Measurements from ENCODE around the gene DCK. TPM values are rescaled to one million over a fixed set of nuclear protein-coding genes. Genes with fewer than 3 reads are reported as not detected.
"Not testable (repeated sequence)": the region's sequence is repeated elsewhere in the genome, so short reads cannot be mapped to it uniquely, and the experiment has no call there.

Gene DCK
- total and polyA plus RNA-seq, 4 donors = 5.3 to 24.3 (median 12.3) TPM

GRCh38 chr4:71052034-71052433, 58.6 kb downstream of the DCK start:
- Histone ChIP-seq H3K9me3 (ENCODE audit: control insufficient read depth in 4 of 4, insufficient read depth in 3 of 4, low read length in 3 of 4) (peaks cover 0 to 3% (median 0%) of the 10 kb centered on the region in 4 donors), H3K4me3 (no peak overlapping the region), H3K9ac (ENCODE audit: insufficient read depth in 1 of 2, low read length in 2 of 2) (no peak overlapping the region), H3K36me3 (ENCODE audit: control insufficient read depth in 4 of 4, insufficient read depth in 4 of 4, low read length in 4 of 4) (no peaks in the 10 kb centered on the region), H3K4me1 (ENCODE audit: control insufficient read depth in 5 of 5, insufficient read depth in 5 of 5, low read length in 5 of 5) (no peaks in the 10 kb centered on the region), H3K27ac (ENCODE audit: low read depth in 1 of 2, low read length in 1 of 2) (no peak overlapping the region), H3K27me3 (ENCODE audit: control insufficient read depth in 3 of 3, insufficient read depth in 3 of 3, low read length in 2 of 3) (no peaks in the 10 kb centered on the region)
- no peak for TF ChIP-seq CTCF (IDR thresholded peaks at IDR 0.05; ENCODE audit: control extremely low read depth, extremely low read depth)
- no peak for DNase-seq
- ATAC-seq (ENCODE audit: insufficient read depth, low FRiP score) = no peak
- WGBS, 2 donors = 82 to 86% methylated on average over 7 of the region's 7 CpGs

DNA sequence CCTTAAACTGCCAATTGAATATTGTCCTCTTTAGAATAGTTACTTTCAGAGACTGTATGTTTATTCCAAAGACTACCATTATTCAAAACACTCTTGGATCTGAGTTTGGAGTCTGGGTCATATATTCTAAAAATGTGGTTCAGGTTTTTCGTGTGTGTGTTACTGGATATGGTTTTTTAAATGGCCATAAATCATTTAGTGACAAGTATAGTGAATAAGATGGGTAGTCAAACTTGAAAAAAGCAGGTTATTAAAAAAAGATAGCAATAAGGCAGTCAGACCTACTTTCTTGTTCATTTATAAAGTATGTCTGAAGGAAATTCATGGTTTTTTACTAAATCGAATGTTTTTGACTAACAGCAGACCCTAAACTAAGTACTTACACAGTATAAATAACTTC, 59.3 kb downstream of the DCK start:
- Histone ChIP-seq H3K36me3 (ENCODE audit: control insufficient read depth in 4 of 4, insufficient read depth in 4 of 4, low read length in 4 of 4) (no peaks in the 10 kb centered on the region), H3K9ac (ENCODE audit: insufficient read depth in 1 of 2, low read length in 2 of 2) (no peak overlapping the region), H3K4me1 (ENCODE audit: control insufficient read depth in 5 of 5, insufficient read depth in 5 of 5, low read length in 5 of 5) (no peaks in the 10 kb centered on the region), H3K27me3 (ENCODE audit: control insufficient read depth in 3 of 3, insufficient read depth in 3 of 3, low read length in 2 of 3) (no peaks in the 10 kb centered on the region), H3K27ac (ENCODE audit: low read depth in 1 of 2, low read length in 1 of 2) (no peak overlapping the region), H3K4me3 (no peak overlapping the region), H3K9me3 (ENCODE audit: control insufficient read depth in 4 of 4, insufficient read depth in 3 of 4, low read length in 3 of 4) (peaks cover 0 to 3% (median 0%) of the 10 kb centered on the region in 4 donors)
- no peak for DNase-seq
- no peak for ATAC-seq (ENCODE audit: insufficient read depth, low FRiP score)
- no peak for TF ChIP-seq CTCF (IDR thresholded peaks at IDR 0.05; ENCODE audit: control extremely low read depth, extremely low read depth)
- WGBS, 2 donors = 66 to 74% methylated on average over 2 of the region's 2 CpGs

GRCh38 chr4:71053613-71054012, 60.2 kb downstream of the DCK start:
- not testable (repeated sequence) for ATAC-seq (ENCODE audit: insufficient read depth, low FRiP score)
- WGBS, 2 donors = no CpG with 5 or more reads among the region's 1 CpG

GRCh38 chr4:71059573-71059972, 66.1 kb downstream of the DCK start:
- 81 to 86% methylated on average over 9 to 16 of the region's 16 CpGs for WGBS, 2 donors
- not testable (repeated sequence) for DNase-seq; ATAC-seq (ENCODE audit: insufficient read depth, low FRiP score); H3K9ac ChIP-seq (ENCODE audit: insufficient read depth in 1 of 2, low read length in 2 of 2); H3K27me3 ChIP-seq (ENCODE audit: control insufficient read depth in 3 of 3, insufficient read depth in 3 of 3, low read length in 2 of 3); H3K36me3 ChIP-seq (ENCODE audit: control insufficient read depth in 4 of 4, insufficient read depth in 4 of 4, low read length in 4 of 4); H3K4me1 ChIP-seq (ENCODE audit: control insufficient read depth in 5 of 5, insufficient read depth in 5 of 5, low read length in 5 of 5); H3K4me3 ChIP-seq; H3K9me3 ChIP-seq (ENCODE audit: control insufficient read depth in 4 of 4, insufficient read depth in 3 of 4, low read length in 3 of 4); H3K27ac ChIP-seq (ENCODE audit: low read depth in 1 of 2, low read length in 1 of 2)

More at GRCh38 chr4:71053613-71054012, 60.2 kb downstream of the DCK start:
- H3K27me3 ChIP-seq (ENCODE audit: control insufficient read depth in 3 of 3, insufficient read depth in 3 of 3, low read length in 2 of 3); H3K4me3 ChIP-seq; H3K36me3 ChIP-seq (ENCODE audit: control insufficient read depth in 4 of 4, insufficient read depth in 4 of 4, low read length in 4 of 4); H3K9ac ChIP-seq (ENCODE audit: insufficient read depth in 1 of 2, low read length in 2 of 2); DNase-seq; H3K27ac ChIP-seq (ENCODE audit: low read depth in 1 of 2, low read length in 1 of 2); H3K9me3 ChIP-seq (ENCODE audit: control insufficient read depth in 4 of 4, insufficient read depth in 3 of 4, low read length in 3 of 4); H3K4me1 ChIP-seq (ENCODE audit: control insufficient read depth in 5 of 5, insufficient read depth in 5 of 5, low read length in 5 of 5): not testable (repeated sequence)

DNA sequence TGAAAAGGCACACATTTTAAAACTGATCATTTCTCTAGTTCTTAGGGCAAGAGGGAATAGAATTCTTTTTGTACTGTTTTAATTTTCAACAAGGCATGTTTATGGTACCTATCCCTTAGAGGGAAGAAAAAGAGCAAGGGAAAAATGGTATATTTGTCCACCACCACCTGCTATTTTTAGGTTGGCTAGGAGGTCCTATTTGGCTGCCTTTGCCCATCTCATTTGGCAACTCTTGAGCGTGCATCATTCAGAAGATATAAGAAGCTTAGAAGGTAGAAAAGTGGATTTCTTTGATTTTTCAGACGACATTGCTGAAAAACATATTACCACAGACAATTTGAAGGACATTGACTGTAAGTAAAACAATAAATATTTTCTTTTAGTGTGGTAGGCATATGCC, 69.0 kb downstream of the DCK start:
- 86 to 90% methylated on average over 2 of the region's 2 CpGs for WGBS, 2 donors
- Histone ChIP-seq H3K27ac (ENCODE audit: low read depth in 1 of 2, low read length in 1 of 2) (no peak overlapping the region), H3K4me3 (no peak overlapping the region), H3K9me3 (ENCODE audit: control insufficient read depth in 4 of 4, insufficient read depth in 3 of 4, low read length in 3 of 4) (no peaks in the 10 kb centered on the region), H3K27me3 (ENCODE audit: control insufficient read depth in 3 of 3, insufficient read depth in 3 of 3, low read length in 2 of 3) (no peaks in the 10 kb centered on the region), H3K36me3 (ENCODE audit: control insufficient read depth in 4 of 4, insufficient read depth in 4 of 4, low read length in 4 of 4) (no peaks in the 10 kb centered on the region), H3K4me1 (ENCODE audit: control insufficient read depth in 5 of 5, insufficient read depth in 5 of 5, low read length in 5 of 5) (peaks cover 0 to 6% (median 0%) of the 10 kb centered on the region in 5 donors), H3K9ac (ENCODE audit: insufficient read depth in 1 of 2, low read length in 2 of 2) (no peak overlapping the region)
- ATAC-seq (ENCODE audit: insufficient read depth, low FRiP score) = no peak
- no peak for TF ChIP-seq CTCF (IDR thresholded peaks at IDR 0.05; ENCODE audit: control extremely low read depth, extremely low read depth)
- no peak for DNase-seq
